GM11168 (cell line): ENCODE measurements around the gene CD63.

ENCODE experiments used
- in situ Hi-C: fragments of 300-500 bp; cut with MboI; formaldehyde crosslinking; loops from one replicate; pipeline ENCODE4 v1.12.0; 2022; ENCODE audit warnings: low sequenced_read_pairs; ENCODE audit not compliant: unreplicated experiment

CD63 gene

DNA sequence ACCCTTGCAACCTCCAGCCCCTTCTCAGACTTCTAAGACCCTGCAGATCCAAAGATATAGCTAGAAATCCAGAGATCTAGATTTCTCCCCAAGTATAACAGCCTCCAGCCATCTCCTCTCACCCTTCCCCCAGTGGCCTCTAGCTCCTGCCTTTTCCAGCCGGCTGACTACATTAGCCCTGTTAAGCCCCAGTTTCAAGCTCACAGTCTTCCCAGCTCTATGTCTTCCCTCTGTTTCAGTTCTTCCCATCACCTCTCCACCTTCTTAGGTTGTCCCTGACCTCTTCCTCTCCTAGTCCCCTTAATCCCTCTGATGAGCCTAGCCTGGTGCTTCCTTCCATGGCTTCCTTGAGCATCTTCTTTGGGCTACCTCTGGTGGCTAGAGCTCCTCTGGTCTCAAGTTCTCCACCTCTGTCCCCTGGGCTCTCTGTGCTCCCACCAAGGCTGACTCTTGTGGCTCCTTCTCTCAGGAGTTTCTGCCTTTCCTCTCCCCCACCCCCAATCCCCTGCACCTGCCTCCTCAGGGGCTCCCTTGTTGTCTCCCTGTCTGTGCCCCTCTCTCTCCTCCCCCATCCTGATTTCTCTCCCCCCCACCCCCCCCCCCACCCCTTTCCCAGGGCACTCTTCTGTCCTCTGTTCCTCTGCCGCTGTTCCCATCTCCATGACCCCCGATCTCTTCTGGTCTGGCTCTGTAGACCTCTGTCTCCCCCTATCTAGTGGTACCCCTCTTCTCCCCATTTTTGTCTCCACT is 13.3 kb upstream of the CD63 start:
- in situ Hi-C loops, result no loop called here

DNA sequence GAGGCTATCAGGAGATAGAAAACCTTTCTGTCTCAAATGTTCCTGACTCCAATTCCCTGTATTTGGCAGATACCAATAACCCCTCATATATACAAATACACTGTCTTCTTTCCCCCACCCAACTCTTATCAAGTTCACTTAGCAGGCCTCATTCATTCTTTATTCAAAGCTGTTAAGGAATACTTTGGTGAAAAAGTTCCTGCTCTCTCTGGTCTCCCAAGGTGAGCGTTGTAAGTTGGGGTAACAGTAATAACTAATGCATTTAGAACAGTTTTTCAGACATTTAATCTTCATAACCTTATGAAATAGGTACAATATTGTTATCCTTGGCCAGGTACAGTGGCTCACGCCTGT is 10.2 kb upstream of the CD63 start:
- in situ Hi-C loops, result loop anchor here (10.0 kb wide), 1 partner anchor 306 kb away; the partner anchor contains the start of gene RPS26

GRCh38 chr12:55738123-55739024 is 9.6 kb upstream of the CD63 start:
- in situ Hi-C loops, result loop anchor here (10.0 kb wide), 1 partner anchor 306 kb away; the partner anchor contains the start of gene RPS26

- in situ Hi-C loops, result loop anchor here (10.0 kb wide), 1 partner anchor 307 kb away; the partner anchor contains the start of gene RPS26
Measured at GRCh38 chr12:55737581-55738122, 8.8 kb upstream of the CD63 start.

DNA sequence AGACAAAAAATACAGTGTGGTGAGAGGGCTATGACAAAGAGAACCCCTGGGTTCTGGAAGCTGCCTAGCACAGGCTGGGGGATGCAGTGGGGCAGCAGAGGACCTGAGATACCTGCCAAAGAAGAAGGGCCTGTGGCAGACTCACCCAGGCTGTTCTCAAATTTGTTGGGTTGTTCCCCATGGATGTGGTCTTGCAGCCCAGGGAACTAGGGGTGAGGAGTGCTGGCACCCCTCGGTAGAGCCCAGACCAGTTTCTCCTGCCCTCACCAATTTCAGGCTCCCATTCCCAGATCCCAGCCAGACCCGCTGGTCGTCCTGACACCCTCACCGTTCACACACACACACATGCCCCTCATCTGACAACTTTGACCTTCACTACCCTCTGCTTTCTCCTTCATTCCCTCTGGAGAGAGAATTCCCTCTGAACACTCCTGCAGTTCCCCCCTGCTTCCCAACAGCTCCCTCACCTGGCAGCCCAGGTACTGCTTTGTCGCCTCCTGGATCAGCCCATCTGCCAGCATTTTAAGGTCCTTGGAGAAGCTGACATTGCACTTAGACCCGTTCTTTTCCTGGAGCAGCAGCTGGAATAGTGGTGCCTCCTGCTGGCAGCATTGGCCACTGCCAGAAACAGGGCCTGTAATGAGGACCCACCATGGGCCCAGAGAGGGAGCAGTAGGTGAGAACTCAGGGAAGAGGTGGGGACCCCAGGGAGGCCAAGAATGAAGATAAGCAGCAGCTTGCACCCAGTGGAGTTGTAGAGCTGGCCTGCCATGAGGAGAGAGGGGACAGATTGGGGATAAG is 8.2 kb upstream of the CD63 start:
- in situ Hi-C loops, result loop anchor here (10.0 kb wide), 1 partner anchor 308 kb away; the partner anchor contains the start of gene RPS26

DNA sequence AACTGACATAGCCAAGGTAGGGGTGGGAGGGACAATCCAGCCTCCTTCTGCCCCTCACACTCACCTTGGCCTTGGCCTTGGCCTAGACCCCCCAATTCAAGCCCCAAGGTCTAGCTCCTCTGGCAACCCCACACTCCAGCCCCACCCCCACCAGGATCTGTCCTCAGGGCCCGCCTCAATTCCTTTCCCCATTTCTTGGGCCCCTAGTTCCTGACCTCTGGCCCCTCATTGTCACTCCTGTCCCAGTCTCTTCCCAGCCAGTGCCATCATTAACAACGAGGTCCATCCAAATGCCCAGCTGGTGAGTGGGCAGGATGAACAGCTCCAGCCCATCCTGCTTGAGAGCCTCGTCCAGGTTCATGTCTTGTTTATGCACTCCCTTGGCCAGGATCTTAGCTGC is 7.3 kb upstream of the CD63 start:
- in situ Hi-C loops, result loop anchor here (10.0 kb wide), 1 partner anchor 309 kb away; the partner anchor contains the start of gene RPS26

DNA sequence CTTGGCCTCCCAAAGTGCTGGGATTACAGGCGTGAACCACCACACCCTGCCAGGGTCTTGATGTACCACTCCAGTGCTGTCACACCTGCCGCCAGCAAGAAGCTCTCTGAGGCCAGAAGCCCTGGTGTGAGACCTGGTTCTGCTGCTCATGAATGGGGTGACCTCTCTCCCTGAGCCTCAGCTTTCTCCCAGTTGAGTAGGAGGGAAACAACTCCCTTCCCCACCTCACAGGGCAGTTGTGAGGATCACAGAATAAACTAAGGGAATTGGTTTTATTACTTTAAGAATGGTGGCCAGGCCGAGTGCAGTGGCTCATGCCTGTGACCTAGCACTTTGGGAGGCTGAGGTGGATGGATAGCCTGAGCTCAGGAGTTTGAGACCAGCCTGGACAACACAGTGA is 5.8 kb upstream of the CD63 start:
- in situ Hi-C loops, result loop anchor here (10.0 kb wide), 1 partner anchor 310 kb away; the partner anchor contains the start of gene RPS26

GRCh38 chr12:55733858-55734257 is 5.0 kb upstream of the CD63 start:
- in situ Hi-C loops, result loop anchor here (10.0 kb wide), 1 partner anchor 311 kb away; the partner anchor contains the start of gene RPS26

DNA sequence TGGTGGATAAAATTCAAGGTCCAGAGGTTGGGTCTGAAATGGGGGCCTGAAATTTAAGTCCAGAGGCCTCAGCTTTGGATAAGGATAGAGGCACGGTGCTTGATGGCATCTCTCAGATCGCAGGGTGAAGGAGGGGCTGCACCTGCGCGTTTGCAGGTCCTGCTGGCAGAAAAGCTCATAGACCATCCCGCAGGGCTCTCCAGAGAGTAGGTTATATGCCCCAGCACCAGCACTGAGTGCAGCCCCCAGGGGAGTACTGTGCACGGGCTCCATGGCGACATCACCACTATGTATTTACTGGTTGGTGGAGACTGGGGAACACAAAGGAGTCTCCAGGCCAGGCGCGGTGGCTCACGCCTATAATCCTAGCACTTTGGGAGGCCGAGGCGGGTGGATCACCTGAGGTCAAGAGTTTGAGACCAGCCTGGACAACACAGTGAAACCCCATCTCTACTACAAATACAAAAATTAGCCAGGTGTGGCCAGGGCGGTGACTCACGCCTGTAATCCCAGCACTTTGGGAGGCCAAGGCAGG is 4.3 kb upstream of the CD63 start:
- in situ Hi-C loops, result loop anchor here (10.0 kb wide), 1 partner anchor 312 kb away; the partner anchor contains the start of gene RPS26

GRCh38 chr12:55732288-55732687 is 3.5 kb upstream of the CD63 start:
- in situ Hi-C loops, result loop anchor here (10.0 kb wide), 1 partner anchor 313 kb away; the partner anchor contains the start of gene RPS26

GRCh38 chr12:55729819-55730818 is 1.3 kb upstream of the CD63 start:
- in situ Hi-C loops, result loop anchor here (10.0 kb wide), 1 partner anchor 315 kb away; the partner anchor contains the start of gene RPS26

GRCh38 chr12:55728186-55728938 is 447 bp downstream of the CD63 start:
- in situ Hi-C loops, result no loop called here

DNA sequence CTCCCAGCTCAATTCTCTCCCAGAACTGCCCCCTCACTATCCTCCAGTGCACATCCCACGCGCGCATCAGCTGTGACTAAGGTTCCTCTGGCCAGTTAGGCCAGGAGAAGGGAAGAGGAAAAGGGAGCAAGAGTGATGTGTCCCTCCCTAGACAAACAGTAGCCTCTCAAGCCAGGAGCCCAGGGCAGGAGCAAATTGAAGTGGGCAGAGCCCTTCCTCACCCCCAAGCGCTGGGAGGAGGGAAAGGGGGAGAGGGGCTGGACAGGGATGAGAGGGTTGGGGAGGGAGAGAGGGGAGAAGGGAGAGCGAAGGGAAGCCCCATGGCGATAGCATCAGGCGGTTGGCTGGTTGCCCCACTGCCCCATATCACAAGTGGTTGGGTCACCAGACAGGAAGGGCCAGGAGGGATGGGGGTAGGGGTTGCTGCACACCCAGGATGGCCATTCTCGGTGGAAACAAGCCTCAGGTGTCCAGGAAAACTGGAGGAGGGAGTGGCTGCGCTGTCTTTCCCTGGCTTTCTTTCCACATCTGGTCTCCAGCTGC is 1.1 kb downstream of the CD63 start:
- in situ Hi-C loops, result no loop called here

DNA sequence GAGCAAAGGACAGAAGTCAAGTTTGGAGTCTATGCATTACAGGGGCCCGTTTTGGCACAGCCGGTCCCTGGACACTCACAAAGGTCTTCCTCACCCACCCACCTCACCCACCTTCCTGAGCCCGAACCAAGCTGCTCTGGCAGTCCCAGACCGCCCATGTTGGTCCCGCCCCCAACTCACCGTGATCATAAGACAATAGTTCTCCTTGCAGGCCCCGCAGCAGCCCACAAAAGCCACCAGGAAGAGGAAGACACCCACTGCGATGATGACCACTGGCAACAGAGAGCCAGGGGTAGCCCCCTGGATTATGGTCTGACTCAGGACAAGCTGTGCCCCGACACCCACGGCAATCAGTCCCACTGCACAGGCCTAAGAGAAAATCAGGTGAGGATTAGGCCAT is 1.8 kb downstream of the CD63 start:
- in situ Hi-C loops, result no loop called here

DNA sequence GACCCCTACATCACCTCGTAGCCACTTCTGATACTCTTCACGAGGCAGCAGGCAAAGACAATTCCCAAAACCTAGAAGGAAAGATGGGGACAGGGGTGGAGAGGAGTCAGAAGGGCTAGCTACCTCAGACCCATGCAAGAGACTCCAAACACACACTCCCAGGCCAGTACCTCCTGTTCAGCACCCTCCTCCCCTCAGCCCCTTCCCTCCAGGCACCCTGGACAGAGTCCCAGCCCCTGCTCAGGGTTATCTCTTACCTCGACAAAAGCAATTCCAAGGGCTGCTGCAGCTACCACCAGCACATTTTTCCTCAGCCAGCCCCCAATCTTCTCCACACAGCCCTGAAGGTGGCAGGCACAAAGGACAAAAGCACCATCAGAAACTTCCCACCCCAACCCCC is 3.3 kb downstream of the CD63 start:
- in situ Hi-C loops, result no loop called here

DNA sequence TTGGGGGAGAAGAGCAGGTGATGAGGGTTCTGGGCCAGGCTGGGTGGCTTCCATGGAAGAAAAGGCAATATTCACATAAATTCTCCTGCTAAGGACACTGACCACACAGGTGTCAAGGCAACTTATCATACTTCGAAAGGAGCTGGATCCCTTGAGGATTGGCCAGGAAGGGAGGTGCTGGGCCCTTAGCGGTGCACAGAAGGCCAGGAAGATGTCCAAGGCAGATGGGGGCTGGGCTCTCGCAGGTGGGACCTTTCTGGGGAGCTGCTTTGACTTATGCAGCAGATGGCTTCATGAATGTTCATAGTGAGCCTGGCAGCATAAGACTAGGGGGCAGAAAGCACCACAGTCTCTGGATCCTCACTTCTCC is 3.9 kb downstream of the CD63 start:
- in situ Hi-C loops, result no loop called here

- in situ Hi-C loops, result no loop called here
Measured at GRCh38 chr12:55724226-55724939, 4.4 kb downstream of the CD63 start.
